KMS-11 (cell line): ENCODE results near the gene NOTCH3.

Experiments
- H2AFZ ChIP-seq: fragments of 200-600 bp; sonication (generic); 2 replicates; pipeline ENCODE4 v1.6.1; 2016; ENCODE audit warnings: antibody characterized with exemption, mixed run types, low read depth
- H3K27ac ChIP-seq: fragments of 200-600 bp; sonication (generic); 2 replicates; pipeline ENCODE4 v1.6.1; 2016; ENCODE audit warnings: mild to moderate bottlenecking, mixed run types
- H3K27me3 ChIP-seq: fragments of 200-600 bp; sonication (generic); 2 replicates; pipeline ENCODE4 v1.6.1; 2017; ENCODE audit warnings: mild to moderate bottlenecking, low read depth, mixed run types, moderate library complexity; ENCODE audit not compliant: insufficient read depth
- H3K36me3 ChIP-seq: fragments of 200-600 bp; sonication (generic); 2 replicates; pipeline ENCODE4 v1.6.1; 2017; ENCODE audit warnings: mild to moderate bottlenecking, mixed run types; ENCODE audit not compliant: insufficient read depth
- H3K4me1 ChIP-seq: fragments of 200-600 bp; sonication (generic); 2 replicates; pipeline ENCODE4 v1.6.1; 2016; ENCODE audit warnings: mild to moderate bottlenecking, low read depth, mixed run types; ENCODE audit not compliant: poor library complexity, severe bottlenecking
- H3K4me2 ChIP-seq: fragments of 200-600 bp; sonication (generic); 2 replicates; pipeline ENCODE4 v1.7.0; 2016; ENCODE audit warnings: mild to moderate bottlenecking, mixed run types
- H3K4me3 ChIP-seq: fragments of 200-600 bp; sonication (generic); IDR thresholded peaks from 2 replicates; pipeline ENCODE4 v1.6.1; 2017; ENCODE audit warnings: low read depth, low read length, mixed read lengths; ENCODE audit not compliant: insufficient read depth
- H3K79me2 ChIP-seq: fragments of 200-600 bp; sonication (generic); 2 replicates; pipeline ENCODE4 v1.6.1; 2016; ENCODE audit warnings: low read depth, mixed run types; ENCODE audit not compliant: insufficient read depth
- H3K9ac ChIP-seq: fragments of 200-600 bp; sonication (generic); 2 replicates; pipeline ENCODE4 v1.6.1; 2016; ENCODE audit warnings: mild to moderate bottlenecking, mixed run types
- H4K20me1 ChIP-seq: fragments of 200-600 bp; sonication (generic); 2 replicates; pipeline ENCODE4 v1.6.1; 2016; ENCODE audit warnings: mild to moderate bottlenecking, mixed run types; ENCODE audit not compliant: insufficient read depth
- CTCF ChIP-seq: fragments of 200-600 bp; sonication (generic); conservative IDR thresholded peaks from 2 replicates; pipeline ENCODE4 v1.6.1; 2017; ENCODE audit warnings: low read depth, mild to moderate bottlenecking, antibody characterized with exemption, low read length, moderate library complexity, mixed read lengths

The NOTCH3 gene

DNA sequence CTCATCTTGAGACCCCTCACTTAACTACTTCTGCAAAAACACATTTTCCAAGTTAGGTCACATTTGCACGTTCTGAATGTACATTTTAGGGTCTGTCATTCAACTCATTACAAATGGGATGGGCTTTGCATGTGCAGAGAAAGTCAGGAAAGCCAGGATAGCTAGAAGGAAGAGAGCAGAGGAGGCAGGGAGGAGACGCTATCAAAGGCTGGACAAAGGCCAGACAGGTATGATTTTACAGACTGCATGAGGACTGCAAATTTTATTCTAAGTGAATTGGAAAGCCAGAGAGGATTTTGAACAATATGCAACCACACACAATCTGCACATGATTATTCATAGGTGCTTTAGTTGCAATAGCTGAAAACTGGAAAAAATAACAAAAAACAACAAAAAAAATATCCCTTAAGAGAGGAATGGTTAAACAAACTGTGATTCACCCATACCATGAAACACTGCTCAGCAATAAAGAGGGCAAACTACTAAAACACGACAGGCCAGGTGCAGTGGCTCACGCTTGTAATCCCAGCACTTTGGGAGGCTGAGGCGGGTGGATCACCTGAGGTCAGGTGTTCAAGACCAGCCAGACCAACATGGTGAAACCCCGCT lies 72.5 kb downstream of the NOTCH3 start:
- H2AFZ ChIP-seq = no peak overlapping the region
- no peak for TF ChIP-seq CTCF

GRCh38 chr19:15126131-15126910 lies 74.5 kb downstream of the NOTCH3 start:
- no peak overlapping the region for H3K27ac ChIP-seq
- no peak overlapping the region for H3K9ac ChIP-seq

More for the DNA sequence above, 72.5 kb downstream of the NOTCH3 start:
- no peak overlapping the region for H3K4me2 ChIP-seq
- H3K27me3 ChIP-seq = peaks cover 15% of the 10 kb centered on the region; the same call in 1 of the 2 replicates
- H4K20me1 ChIP-seq = no peaks in the 10 kb centered on the region
- no peak overlapping the region for H3K4me3 ChIP-seq
- no peak overlapping the region for H3K27ac ChIP-seq
- H3K9ac ChIP-seq = no peak overlapping the region
- H3K4me1 ChIP-seq = peaks cover 4% of the 10 kb centered on the region
- H3K79me2 ChIP-seq = no peaks in the 10 kb centered on the region
- H3K36me3 ChIP-seq = no peaks in the 10 kb centered on the region

DNA sequence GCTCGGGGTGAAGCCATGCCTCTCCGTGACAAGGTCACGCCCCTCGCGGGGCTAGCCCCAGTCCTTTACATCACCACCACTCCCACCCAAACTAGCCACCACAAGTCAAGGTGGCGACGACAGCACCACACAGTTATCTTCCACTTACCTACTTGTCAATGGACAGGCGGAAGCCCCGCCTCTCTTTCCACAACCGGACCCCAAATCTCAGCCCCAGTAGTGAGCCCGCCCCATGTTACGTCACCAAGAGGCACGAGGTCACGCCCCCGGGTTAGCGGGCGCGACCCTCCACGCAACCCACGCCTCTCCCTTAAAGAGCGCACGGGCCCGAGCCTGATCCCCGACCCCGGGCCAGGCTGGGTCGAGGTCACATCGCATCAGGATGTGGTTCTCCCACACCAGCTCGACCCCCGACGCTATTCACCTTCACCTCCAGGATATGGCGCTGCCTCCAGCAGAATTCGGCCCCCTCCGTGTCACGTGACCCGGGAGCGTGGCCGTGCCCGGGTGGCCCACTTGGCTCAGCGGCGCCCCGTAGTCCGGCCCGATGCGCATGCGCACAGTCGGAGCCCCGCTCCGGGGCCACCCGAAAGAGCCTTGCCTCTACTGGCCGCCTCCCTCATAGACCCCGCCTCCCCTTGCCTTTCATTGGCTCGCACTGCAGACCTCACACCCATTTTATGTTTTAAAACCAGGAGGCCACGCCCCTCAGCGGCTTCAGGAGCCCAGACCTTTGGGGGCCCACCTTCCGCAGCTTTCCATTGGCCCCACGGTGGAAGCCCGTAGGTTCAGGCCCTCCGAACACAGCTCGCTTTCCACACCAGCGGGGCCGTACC lies 75.3 kb downstream of the NOTCH3 start:
- peak overlapping the region; percentile 87 for H3K9ac ChIP-seq
- peaks cover 4% of the 10 kb centered on the region for H3K4me1 ChIP-seq
- H3K79me2 ChIP-seq = no peaks in the 10 kb centered on the region
- H4K20me1 ChIP-seq = no peaks in the 10 kb centered on the region
- H3K4me3 ChIP-seq = no peak overlapping the region
- H3K4me2 ChIP-seq = peak overlapping the region; percentile 84
- H2AFZ ChIP-seq = peak overlapping the region; percentile 97
- peak overlapping the region; percentile 74 for H3K27ac ChIP-seq
- no peaks in the 10 kb centered on the region for H3K36me3 ChIP-seq
- no peak for TF ChIP-seq CTCF
- peaks cover 11% of the 10 kb centered on the region; the same call in 1 of the 2 replicates for H3K27me3 ChIP-seq

More at GRCh38 chr19:15126131-15126910, 74.5 kb downstream of the NOTCH3 start:
- no peak for TF ChIP-seq CTCF
- peaks cover 4% of the 10 kb centered on the region for H3K4me1 ChIP-seq
- H4K20me1 ChIP-seq = no peaks in the 10 kb centered on the region
- H2AFZ ChIP-seq = peak overlapping the region; percentile 97
- H3K4me2 ChIP-seq = peak overlapping the region; percentile 40
- no peak overlapping the region for H3K4me3 ChIP-seq
- H3K79me2 ChIP-seq = no peaks in the 10 kb centered on the region
- peaks cover 13% of the 10 kb centered on the region; the same call in 1 of the 2 replicates for H3K27me3 ChIP-seq
- no peaks in the 10 kb centered on the region for H3K36me3 ChIP-seq

DNA sequence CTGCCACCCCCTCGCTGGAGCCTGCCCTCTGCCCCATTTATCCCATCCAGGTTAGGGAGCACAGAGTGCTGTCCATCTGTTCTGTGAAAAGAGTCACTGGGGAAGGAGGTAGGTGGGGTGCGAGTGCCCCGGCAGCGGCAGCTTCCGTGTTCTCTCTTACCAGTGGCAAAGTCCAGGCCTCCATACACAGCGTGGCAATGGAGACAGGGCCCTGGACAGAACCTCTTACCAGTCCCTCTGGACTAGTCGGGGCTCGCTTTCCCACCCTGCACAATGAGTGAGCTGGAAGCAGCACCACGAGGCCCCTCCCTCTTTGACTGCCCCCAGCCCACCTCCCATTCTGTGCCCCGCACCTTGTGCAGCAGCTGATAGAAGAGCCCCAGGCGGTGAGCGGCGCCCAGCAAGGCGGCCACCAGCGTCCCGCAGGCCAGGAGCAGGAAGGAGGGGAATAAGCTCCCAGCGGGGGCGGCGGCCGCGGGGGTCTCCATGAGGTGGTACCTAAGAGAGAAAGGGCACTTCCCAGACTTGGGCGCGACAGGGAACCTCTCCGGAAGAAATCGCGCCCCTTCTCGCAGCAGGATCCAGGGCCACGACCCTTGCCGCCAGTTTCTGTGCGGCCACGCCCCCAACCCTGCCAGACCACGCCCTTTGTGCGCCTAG lies 76.1 kb downstream of the NOTCH3 start:
- TF ChIP-seq CTCF = no peak
- Histone ChIP-seq H3K27me3 (peaks cover 6% of the 10 kb centered on the region; the same call in 1 of the 2 replicates), H3K36me3 (no peaks in the 10 kb centered on the region), H4K20me1 (no peaks in the 10 kb centered on the region), H3K4me3 (no peak overlapping the region), H3K4me2 (peak overlapping the region; percentile 84), H3K4me1 (peaks cover 4% of the 10 kb centered on the region), H3K79me2 (no peaks in the 10 kb centered on the region), H3K9ac (peak overlapping the region; percentile 87), H2AFZ (peak overlapping the region; percentile 97), H3K27ac (no peak overlapping the region)
